ENCODE measurements around the gene NR5A2. TPM values are rescaled to one million over a fixed set of nuclear protein-coding genes. Genes with fewer than 3 reads are reported as not detected.

The NR5A2 gene
- total RNA-seq, 6 donors from 2014 or later, result under 0.01 to 7.8 (median 2.1) TPM

GRCh38 chr1:200079232-200079940, 51.9 kb downstream of the NR5A2 start:
- DNase-seq, result no peak
- 85 to 88% methylated on average over 8 of the region's 8 CpGs for WGBS, 2 donors
- Histone ChIP-seq H3K27me3 (no peaks in the 10 kb centered on the region), H3K9me3 (no peaks in the 10 kb centered on the region), H3K4me1 (peaks cover 0 to 10% (median 2%) of the 10 kb centered on the region in 4 donors), H3K4me3 (no peak overlapping the region), H3K27ac (no peak overlapping the region), H3K36me3 (no peaks in the 10 kb centered on the region)
- no peak for ATAC-seq (ENCODE audit: low FRiP score in 2 of 2)
- TF ChIP-seq POLR2A (IDR thresholded peaks at IDR 0.05) (no peak), CTCF (IDR thresholded peaks at IDR 0.05) (no peak), POLR2AphosphoS5 (IDR thresholded peaks at IDR 0.05) (no peak), EP300 (IDR thresholded peaks at IDR 0.05) (no peak)

GRCh38 chr1:200081151-200081968, 53.9 kb downstream of the NR5A2 start:
- H3K9me3 ChIP-seq, result no peaks in the 10 kb centered on the region
- no peaks in the 10 kb centered on the region for H3K27me3 ChIP-seq
- 59 to 65% methylated on average over 5 of the region's 5 CpGs for WGBS, 2 donors
- H3K36me3 ChIP-seq, result no peaks in the 10 kb centered on the region
- no peak overlapping the region for H3K4me3 ChIP-seq
- no peak overlapping the region for H3K27ac ChIP-seq
- TF ChIP-seq POLR2A (IDR thresholded peaks at IDR 0.05), result no peak
- TF ChIP-seq EP300 (IDR thresholded peaks at IDR 0.05), result no peak
- no peak for TF ChIP-seq CTCF (IDR thresholded peaks at IDR 0.05)
- no peak for TF ChIP-seq POLR2AphosphoS5 (IDR thresholded peaks at IDR 0.05)
- H3K4me1 ChIP-seq, result peaks cover 0 to 4% (median 0%) of the 10 kb centered on the region in 4 donors
- DNase-seq (no peak), ATAC-seq (ENCODE audit: low FRiP score in 2 of 2) (no peak)

- Histone ChIP-seq H3K4me3 (no peak overlapping the region), H3K4me1 (no peaks in the 10 kb centered on the region), H3K27ac (no peak overlapping the region), H3K27me3 (no peaks in the 10 kb centered on the region), H3K36me3 (no peaks in the 10 kb centered on the region), H3K9me3 (no peaks in the 10 kb centered on the region)
- no peak for DNase-seq
- no peak for ATAC-seq (ENCODE audit: low FRiP score in 2 of 2)
- no peak for TF ChIP-seq EP300 (IDR thresholded peaks at IDR 0.05)
- TF ChIP-seq POLR2A (IDR thresholded peaks at IDR 0.05), result no peak
- no peak for TF ChIP-seq CTCF (IDR thresholded peaks at IDR 0.05)
- no peak for TF ChIP-seq POLR2AphosphoS5 (IDR thresholded peaks at IDR 0.05)
- 78 to 84% methylated on average over 3 of the region's 3 CpGs for WGBS, 2 donors
These were observed 54.4 kb downstream of the NR5A2 start for GRCh38 chr1:200081969-200082245.

- Histone ChIP-seq H3K36me3 (no peaks in the 10 kb centered on the region), H3K9me3 (no peaks in the 10 kb centered on the region), H3K4me3 (no peak overlapping the region), H3K27ac (no peak overlapping the region), H3K27me3 (no peaks in the 10 kb centered on the region), H3K4me1 (no peaks in the 10 kb centered on the region)
- no peak for DNase-seq
- no peak for ATAC-seq (ENCODE audit: low FRiP score in 2 of 2)
- no peak for TF ChIP-seq POLR2A (IDR thresholded peaks at IDR 0.05)
- no peak for TF ChIP-seq POLR2AphosphoS5 (IDR thresholded peaks at IDR 0.05)
- no peak for TF ChIP-seq CTCF (IDR thresholded peaks at IDR 0.05)
- no peak for TF ChIP-seq EP300 (IDR thresholded peaks at IDR 0.05)
- WGBS, 2 donors, result 76 to 79% methylated on average over 2 of the region's 2 CpGs
These were observed 54.8 kb downstream of the NR5A2 start for GRCh38 chr1:200082329-200082728.
